ENCODE data around the gene SLC39A11.

- TF ChIP-seq CTCF (IDR thresholded peaks at IDR 0.05) (no peak), POLR2A (IDR thresholded peaks at IDR 0.05) (no peak)
Measured at GRCh38 chr17:72790190-72790589, 302.3 kb downstream of the SLC39A11 start.

Data from body of pancreas (tissue), 4 donors.